OCI-LY3 (cell line): ENCODE measurements around the gene GRIK5.
"Not testable (repeated sequence)": the region's sequence is repeated elsewhere in the genome, so short reads cannot be mapped to it uniquely, and the experiment has no call there.

ENCODE experiments used
- CTCF ChIP-seq: fragments of 200-600, 300-600 bp; sonication (generic); IDR thresholded peaks from 2 replicates; pipeline ENCODE4 v1.5.1; 2014; ENCODE audit warnings: antibody characterized with exemption, low read length, low read depth
- EZH2phosphoT487 ChIP-seq: fragments of 200-600 bp; shearing (Covaris generic); IDR thresholded peaks from 2 replicates; pipeline ENCODE4 v1.6.1; 2018; ENCODE audit warnings: antibody characterized with exemption, mixed run types, low read depth

- not testable (repeated sequence) for TF ChIP-seq CTCF, EZH2phosphoT487
These were observed 78.0 kb downstream of the GRIK5 start for GRCh38 chr19:41991925-41992569.
